Neural cell (in vitro differentiated cells): ENCODE results near the gene GMDS. TPM values are rescaled to one million over a fixed set of nuclear protein-coding genes. Genes with fewer than 3 reads are reported as not detected.

Experiments
- H2AFZ ChIP-seq: fragments of 200-600, 300-800 bp; sonication (generic), shearing (Covaris generic); 2 replicates; pipeline ENCODE4 v1.6.0; 2014; ENCODE audit warnings: low read depth, mild to moderate bottlenecking, antibody characterized with exemption, low read length, moderate library complexity
- H3F3A ChIP-seq: fragments of 200-600 bp; shearing (Covaris generic); 2 replicates; pipeline ENCODE4 v1.6.1; 2016; ENCODE audit warnings: mild to moderate bottlenecking, moderate library complexity, mixed read lengths, antibody characterized with exemption, low read length; ENCODE audit not compliant: insufficient read depth, poor library complexity, severe bottlenecking
- H3K27ac ChIP-seq: fragments of 200-600, 300-800 bp; sonication (generic), shearing (Covaris generic); 2 replicates; pipeline ENCODE4 v1.5.1; 2014; ENCODE audit warnings: mild to moderate bottlenecking, low read length, moderate library complexity
- H3K27me3 ChIP-seq: fragments of 300-800, 200-600 bp; sonication (generic), shearing (Covaris generic); 2 replicates; pipeline ENCODE4 v1.6.0; 2014; ENCODE audit warnings: mild to moderate bottlenecking, low read depth, low read length, moderate library complexity; ENCODE audit not compliant: insufficient read depth
- H3K36me3 ChIP-seq: fragments of 300-800, 200-600 bp; sonication (generic), shearing (Covaris generic); 2 replicates; pipeline ENCODE4 v1.5.1; 2014; ENCODE audit warnings: mild to moderate bottlenecking, antibody characterized with exemption, low read length, moderate library complexity; ENCODE audit not compliant: insufficient read depth
- H3K4me2 ChIP-seq: fragments of 300-800, 200-600 bp; sonication (generic), shearing (Covaris generic); 2 replicates; pipeline ENCODE4 v1.6.0; 2014; ENCODE audit warnings: mild to moderate bottlenecking, low read length
- H3K4me3 ChIP-seq: fragments of 300-800, 200-600 bp; sonication (generic), shearing (Covaris generic); 2 replicates; pipeline ENCODE4 v1.5.1; 2014; ENCODE audit warnings: mild to moderate bottlenecking, low read length, moderate library complexity
- H3K79me2 ChIP-seq: fragments of 200-600 bp; shearing (Covaris generic); replicated peaks from 2 replicates; pipeline ENCODE4 v1.6.0; 2014; ENCODE audit warnings: mild to moderate bottlenecking, low read length, moderate library complexity; ENCODE audit not compliant: insufficient read depth
- H3K9ac ChIP-seq: fragments of 300-800, 200-600 bp; sonication (generic), shearing (Covaris generic); 2 replicates; pipeline ENCODE4 v1.6.1; 2016; ENCODE audit warnings: mild to moderate bottlenecking, low read length, mixed read lengths
- H3K9me2 ChIP-seq: fragments of 200-600 bp; shearing (Covaris generic); 2 replicates; pipeline ENCODE4 v1.6.1; 2016; ENCODE audit warnings: mild to moderate bottlenecking, low read length, mixed read lengths; ENCODE audit not compliant: insufficient read depth
- H3K9me3 ChIP-seq: fragments of 200-600, 300-800 bp; sonication (generic), shearing (Covaris generic); 2 replicates; pipeline ENCODE4 v1.6.1; 2016; ENCODE audit warnings: mild to moderate bottlenecking, mixed run types, low read length, moderate library complexity, mixed read lengths
- H4K20me1 ChIP-seq: fragments of 200-600 bp; shearing (Covaris generic); 2 replicates; pipeline ENCODE4 v1.6.1; 2016; ENCODE audit warnings: mild to moderate bottlenecking, mixed run types; ENCODE audit not compliant: insufficient read depth
- EP300 ChIP-seq: fragments of 450-650 bp; conservative IDR thresholded peaks from 2 replicates; pipeline ENCODE4 v1.6.1; 2014; ENCODE audit warnings: antibody characterized with exemption, mild to moderate bottlenecking, moderate library complexity; ENCODE audit not compliant: poor library complexity, severe bottlenecking
- EZH2 ChIP-seq: fragments of 200-600, 300-800 bp; shearing (Covaris generic), sonication (generic); IDR thresholded peaks from 2 replicates; pipeline ENCODE4 v1.6.1; 2014; ENCODE audit warnings: antibody characterized with exemption, low read length, borderline replicate concordance, mild to moderate bottlenecking; ENCODE audit not compliant: insufficient read depth, poor library complexity, severe bottlenecking
- MXI1 ChIP-seq: fragments of 450-650 bp; conservative IDR thresholded peaks from 2 replicates; pipeline ENCODE4 v1.6.1; 2014; ENCODE audit warnings: antibody characterized with exemption, mild to moderate bottlenecking; ENCODE audit not compliant: poor library complexity, severe bottlenecking
- POLR2AphosphoS5 ChIP-seq: IDR thresholded peaks from 2 replicates; pipeline ENCODE4 v1.6.1; 2012
- RAD21 ChIP-seq: fragments of 450-650 bp; conservative IDR thresholded peaks from 2 replicates; pipeline ENCODE4 v1.6.1; 2014; ENCODE audit warnings: antibody characterized with exemption, mild to moderate bottlenecking, moderate library complexity
- REST ChIP-seq: IDR thresholded peaks from 2 replicates; pipeline ENCODE4 v1.6.1; 2012; ENCODE audit warnings: borderline replicate concordance
- SMC3 ChIP-seq: fragments of 450-650 bp; conservative IDR thresholded peaks from 2 replicates; pipeline ENCODE4 v1.6.1; 2014; ENCODE audit warnings: antibody characterized with exemption, mild to moderate bottlenecking, moderate library complexity; ENCODE audit not compliant: poor library complexity
- TAF1 ChIP-seq: IDR thresholded peaks from 2 replicates; pipeline ENCODE4 v1.6.1; 2012; ENCODE audit warnings: low read depth
- polyA plus RNA-seq: library from polyadenylated mRNA; depleted of rRNA; stranded (reverse); fragments of >200 nt; gene quantifications from 2 replicates; pipeline ENCODE4 v1.2.3, GENCODE V29; 2014
- TF ChIP-seq, protein P1 (sequence below): fragments of 450-650 bp; IDR thresholded peaks from 2 replicates; pipeline ENCODE4 v1.5.1; 2014; ENCODE audit warnings: antibody characterized with exemption, mild to moderate bottlenecking, moderate library complexity; ENCODE audit not compliant: poor library complexity, severe bottlenecking

The GMDS gene
- polyA plus RNA-seq, 1 donor from 2014 or later = 11.4 TPM

- H3F3A ChIP-seq = no peaks in the 10 kb centered on the region
- H3K9me3 ChIP-seq = no peaks in the 10 kb centered on the region
- no peak overlapping the region for H3K9ac ChIP-seq
- H3K36me3 ChIP-seq = no peaks in the 10 kb centered on the region
- no peak overlapping the region for H3K4me3 ChIP-seq
- TF ChIP-seq REST (no peak), RAD21 (no peak), EP300 (no peak), EZH2 (no peak), TAF1 (no peak), POLR2AphosphoS5 (no peak), SMC3 (no peak), MXI1 (no peak)
- TF ChIP-seq, protein P1, sequence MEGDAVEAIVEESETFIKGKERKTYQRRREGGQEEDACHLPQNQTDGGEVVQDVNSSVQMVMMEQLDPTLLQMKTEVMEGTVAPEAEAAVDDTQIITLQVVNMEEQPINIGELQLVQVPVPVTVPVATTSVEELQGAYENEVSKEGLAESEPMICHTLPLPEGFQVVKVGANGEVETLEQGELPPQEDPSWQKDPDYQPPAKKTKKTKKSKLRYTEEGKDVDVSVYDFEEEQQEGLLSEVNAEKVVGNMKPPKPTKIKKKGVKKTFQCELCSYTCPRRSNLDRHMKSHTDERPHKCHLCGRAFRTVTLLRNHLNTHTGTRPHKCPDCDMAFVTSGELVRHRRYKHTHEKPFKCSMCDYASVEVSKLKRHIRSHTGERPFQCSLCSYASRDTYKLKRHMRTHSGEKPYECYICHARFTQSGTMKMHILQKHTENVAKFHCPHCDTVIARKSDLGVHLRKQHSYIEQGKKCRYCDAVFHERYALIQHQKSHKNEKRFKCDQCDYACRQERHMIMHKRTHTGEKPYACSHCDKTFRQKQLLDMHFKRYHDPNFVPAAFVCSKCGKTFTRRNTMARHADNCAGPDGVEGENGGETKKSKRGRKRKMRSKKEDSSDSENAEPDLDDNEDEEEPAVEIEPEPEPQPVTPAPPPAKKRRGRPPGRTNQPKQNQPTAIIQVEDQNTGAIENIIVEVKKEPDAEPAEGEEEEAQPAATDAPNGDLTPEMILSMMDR = no peak
- H2AFZ ChIP-seq = no peak overlapping the region
- no peaks in the 10 kb centered on the region for H3K79me2 ChIP-seq
- H3K4me2 ChIP-seq = no peak overlapping the region
- no peaks in the 10 kb centered on the region for H4K20me1 ChIP-seq
- H3K27me3 ChIP-seq = no peaks in the 10 kb centered on the region
- no peak overlapping the region for H3K27ac ChIP-seq
- H3K9me2 ChIP-seq = no peaks in the 10 kb centered on the region
These were observed 391.6 kb downstream of the GMDS start for GRCh38 chr6:1853761-1854160.

- Histone ChIP-seq H3K79me2 (no peaks in the 10 kb centered on the region), H3K9me2 (no peaks in the 10 kb centered on the region), H3K9me3 (no peaks in the 10 kb centered on the region), H3K4me3 (no peak overlapping the region), H3K27ac (no peak overlapping the region), H3K36me3 (no peaks in the 10 kb centered on the region), H3K4me2 (no peak overlapping the region), H3K9ac (no peak overlapping the region), H2AFZ (no peak overlapping the region), H3F3A (no peaks in the 10 kb centered on the region), H3K27me3 (no peaks in the 10 kb centered on the region), H4K20me1 (no peaks in the 10 kb centered on the region)
- no peak for TF ChIP-seq RAD21
- TF ChIP-seq EZH2 = no peak
- no peak for TF ChIP-seq TAF1
- TF ChIP-seq EP300 = no peak
- TF ChIP-seq SMC3 = no peak
- TF ChIP-seq, protein P1 = no peak
- no peak for TF ChIP-seq REST
- no peak for TF ChIP-seq POLR2AphosphoS5
- no peak for TF ChIP-seq MXI1
These were observed 393.5 kb downstream of the GMDS start for GRCh38 chr6:1851681-1852456.
